Left hindlimb (tissue), 1 donor: ENCODE data around the gene CNGA4.

ENCODE experiments used
- DNase-seq: peaks from one replicate; pipeline ENCODE4 v3.0.0-alpha.2; 2018

CNGA4 gene, protein sequence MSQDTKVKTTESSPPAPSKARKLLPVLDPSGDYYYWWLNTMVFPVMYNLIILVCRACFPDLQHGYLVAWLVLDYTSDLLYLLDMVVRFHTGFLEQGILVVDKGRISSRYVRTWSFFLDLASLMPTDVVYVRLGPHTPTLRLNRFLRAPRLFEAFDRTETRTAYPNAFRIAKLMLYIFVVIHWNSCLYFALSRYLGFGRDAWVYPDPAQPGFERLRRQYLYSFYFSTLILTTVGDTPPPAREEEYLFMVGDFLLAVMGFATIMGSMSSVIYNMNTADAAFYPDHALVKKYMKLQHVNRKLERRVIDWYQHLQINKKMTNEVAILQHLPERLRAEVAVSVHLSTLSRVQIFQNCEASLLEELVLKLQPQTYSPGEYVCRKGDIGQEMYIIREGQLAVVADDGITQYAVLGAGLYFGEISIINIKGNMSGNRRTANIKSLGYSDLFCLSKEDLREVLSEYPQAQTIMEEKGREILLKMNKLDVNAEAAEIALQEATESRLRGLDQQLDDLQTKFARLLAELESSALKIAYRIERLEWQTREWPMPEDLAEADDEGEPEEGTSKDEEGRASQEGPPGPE

DNA sequence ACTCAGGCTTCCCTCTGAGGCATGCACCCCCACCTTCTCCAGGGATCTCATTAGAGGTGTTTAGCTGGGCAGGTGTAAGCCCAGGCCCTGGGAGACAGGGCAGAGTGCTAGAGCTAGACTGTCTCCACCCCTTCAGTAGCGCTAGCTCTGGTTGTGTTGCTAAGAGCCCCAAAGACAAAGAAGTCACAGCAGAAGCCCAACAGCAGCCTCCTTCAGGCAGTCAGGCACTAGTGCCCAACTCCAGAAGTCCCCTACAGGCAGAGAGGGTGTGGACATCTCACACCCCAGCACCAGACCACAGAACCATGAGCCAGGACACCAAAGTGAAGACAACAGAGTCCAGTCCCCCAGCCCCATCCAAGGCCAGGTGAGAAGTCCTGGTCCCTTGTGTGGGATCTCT lies at the start of gene CNGA4:
CNGA4 (plus strand) TSS at position 188 of the 400 bp plus-strand sequence; CDS start at position 306, 118 bp downstream.
- no peak for DNase-seq

DNA sequence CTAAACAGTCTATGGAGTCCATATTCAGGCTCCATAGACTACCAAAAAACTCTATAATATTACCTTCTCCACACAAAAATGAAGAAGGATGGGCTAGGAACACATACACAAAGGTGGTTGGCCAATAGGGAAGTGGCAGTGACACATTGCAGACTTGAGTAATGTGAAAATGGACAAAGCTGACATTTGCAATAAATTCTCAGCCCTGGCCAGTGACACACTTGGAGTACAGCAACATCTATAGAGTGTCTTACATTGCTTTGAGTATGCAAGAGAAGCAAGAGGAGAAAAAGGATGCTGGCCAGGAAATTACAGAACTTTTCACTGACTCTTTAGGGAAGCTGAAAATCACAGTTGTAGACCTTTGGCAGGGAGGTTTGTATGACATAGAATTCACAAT lies 47.1 kb upstream of the CNGA4 start:
- DNase-seq, result no peak

DNA sequence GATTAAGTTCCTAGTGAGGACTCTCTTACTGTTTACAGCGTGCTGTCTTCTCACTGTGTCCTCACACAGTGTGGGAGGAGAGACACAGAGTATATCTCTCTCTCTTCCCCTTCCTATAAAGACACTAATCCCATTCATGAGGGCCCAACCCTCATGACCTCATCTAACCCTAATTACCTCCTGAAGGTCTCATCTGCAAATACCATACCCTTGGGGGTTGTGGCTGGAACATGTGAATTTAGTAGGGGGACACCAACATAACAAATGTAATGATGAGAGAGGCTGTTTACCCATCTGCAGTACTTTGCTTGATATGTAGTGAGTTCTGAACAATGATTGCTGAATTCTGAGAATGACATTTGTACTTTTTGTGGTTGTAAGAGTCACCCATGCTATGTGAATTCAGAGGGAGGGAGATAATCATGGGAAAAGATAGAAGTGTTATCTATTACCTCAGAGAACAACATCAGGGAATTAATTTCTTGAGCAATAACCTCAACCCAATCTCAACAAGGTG lies 44.8 kb upstream of the CNGA4 start:
- no peak for DNase-seq

DNA sequence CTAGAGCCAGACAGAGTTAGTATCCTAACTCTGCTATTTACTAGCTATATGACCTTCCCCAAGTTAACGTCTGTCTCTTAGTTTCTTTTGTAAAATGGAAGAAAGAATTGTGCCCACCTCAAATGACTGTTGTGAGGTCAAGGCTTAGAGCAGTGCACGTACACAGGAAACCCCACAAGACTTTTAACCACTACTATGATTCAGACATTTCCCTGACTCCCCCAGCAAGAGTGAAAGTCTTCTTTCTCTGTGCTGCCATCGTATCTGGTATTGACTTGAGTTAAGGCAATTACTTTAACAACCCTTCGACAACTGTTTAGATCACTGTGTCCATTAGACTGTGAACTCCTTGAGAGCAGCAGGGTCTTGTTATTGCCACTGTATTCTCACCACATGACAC lies 42.5 kb upstream of the CNGA4 start:
- no peak for DNase-seq

- no peak for DNase-seq
Measured at GRCh38 chr11:6197466-6198200, 41.3 kb upstream of the CNGA4 start.

DNA sequence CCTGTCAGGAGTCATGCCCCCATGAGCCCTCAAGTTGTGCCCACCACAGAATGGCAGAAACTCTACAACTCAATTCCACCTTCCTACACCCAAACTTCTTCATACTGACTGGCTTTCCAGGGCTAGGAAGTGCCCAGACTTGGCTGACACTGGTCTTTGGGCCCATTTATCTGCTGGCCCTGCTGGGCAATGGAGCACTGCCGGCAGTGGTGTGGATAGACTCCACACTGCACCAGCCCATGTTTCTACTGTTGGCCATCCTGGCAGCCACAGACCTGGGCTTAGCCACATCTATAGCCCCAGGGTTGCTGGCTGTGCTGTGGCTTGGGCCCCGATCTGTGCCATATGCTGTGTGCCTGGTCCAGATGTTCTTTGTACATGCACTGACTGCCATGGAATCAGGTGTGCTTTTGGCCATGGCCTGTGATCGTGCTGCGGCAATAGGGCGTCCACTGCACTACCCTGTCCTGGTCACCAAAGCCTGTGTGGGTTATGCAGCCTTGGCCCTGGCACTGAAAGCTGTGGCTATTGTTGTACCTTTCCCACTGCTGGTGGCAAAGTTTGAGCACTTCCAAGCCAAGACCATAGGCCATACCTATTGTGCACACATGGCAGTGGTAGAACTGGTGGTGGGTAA lies 39.6 kb upstream of the CNGA4 start, which contains the start of gene OR52W1:
OR52W1 (plus strand) TSS at position 51 of the 637 bp plus-strand sequence; CDS start at position 51, 0 bp downstream.
- DNase-seq, result no peak

GRCh38 chr11:6200975-6201374 lies 37.9 kb upstream of the CNGA4 start:
- DNase-seq, result no peak

GRCh38 chr11:6201481-6201880 lies 37.4 kb upstream of the CNGA4 start:
- DNase-seq, result no peak

DNA sequence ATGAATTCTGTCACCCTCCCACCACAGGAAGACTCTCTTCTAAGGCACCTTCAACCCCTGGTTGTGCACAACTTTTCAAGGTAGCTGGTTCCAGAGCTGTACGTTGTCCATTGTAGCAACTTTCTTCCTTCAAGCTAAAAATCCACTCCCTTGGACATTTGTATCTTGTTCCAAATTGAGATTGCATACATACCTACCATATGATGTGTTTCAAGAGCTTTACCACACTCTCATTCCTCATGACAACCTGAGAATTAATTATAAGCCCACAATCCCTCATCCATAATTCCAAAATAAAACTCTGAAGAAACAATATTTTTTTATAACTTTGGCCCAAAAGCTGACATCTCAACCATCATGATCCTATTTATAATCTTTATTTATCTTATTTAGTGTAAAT lies 36.8 kb upstream of the CNGA4 start:
- no peak for DNase-seq

DNA sequence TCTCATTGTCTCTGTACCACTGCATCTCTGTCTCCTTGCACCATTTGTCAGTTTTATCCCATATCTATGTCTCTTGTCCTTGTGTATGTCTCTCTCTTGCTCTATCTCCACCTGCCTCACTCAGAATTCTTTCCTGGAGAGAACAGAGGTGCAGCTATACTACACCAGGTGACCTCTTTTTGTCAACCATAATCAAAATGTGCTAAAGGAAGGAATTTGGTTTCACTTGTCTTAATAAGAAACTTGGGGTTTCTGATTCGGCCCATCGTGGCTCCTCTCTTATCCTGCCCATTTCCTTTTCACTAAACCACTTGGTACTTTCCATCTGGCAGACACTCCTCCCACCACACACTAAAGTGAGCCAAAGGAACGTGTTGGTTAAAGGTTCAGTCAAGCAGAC lies 35.6 kb upstream of the CNGA4 start:
- DNase-seq, result no peak

- no peak for DNase-seq
Measured at GRCh38 chr11:6204706-6205105, 34.2 kb upstream of the CNGA4 start.

DNA sequence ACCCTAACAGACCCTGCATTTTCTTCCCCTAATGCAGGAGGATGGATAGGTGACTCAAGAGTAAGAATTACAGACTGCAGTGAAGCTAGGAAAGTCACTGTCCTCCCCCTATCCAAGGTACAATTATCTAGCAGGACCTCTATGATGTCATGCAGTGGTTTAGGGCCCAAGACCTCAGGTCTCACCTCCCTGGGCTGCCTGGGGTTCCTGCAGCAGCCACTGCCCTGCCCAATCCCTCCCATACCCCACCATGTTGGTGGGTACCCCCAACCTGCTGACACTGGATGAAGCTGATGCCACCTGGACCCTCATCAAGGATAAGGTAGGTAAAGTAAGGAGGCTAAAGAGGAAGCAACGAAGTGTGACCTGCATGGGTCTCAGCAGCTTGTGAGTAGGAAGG lies 33.5 kb upstream of the CNGA4 start, which contains the start of gene C11orf42:
C11orf42 (plus strand) TSS at position 192 of the 400 bp plus-strand sequence; CDS start at position 251, 59 bp downstream.
- no peak for DNase-seq

- no peak for DNase-seq
Measured at GRCh38 chr11:6206456-6207180, 32.3 kb upstream of the CNGA4 start.

- DNase-seq, result no peak
Measured at GRCh38 chr11:6209801-6210200, 29.1 kb upstream of the CNGA4 start.

DNA sequence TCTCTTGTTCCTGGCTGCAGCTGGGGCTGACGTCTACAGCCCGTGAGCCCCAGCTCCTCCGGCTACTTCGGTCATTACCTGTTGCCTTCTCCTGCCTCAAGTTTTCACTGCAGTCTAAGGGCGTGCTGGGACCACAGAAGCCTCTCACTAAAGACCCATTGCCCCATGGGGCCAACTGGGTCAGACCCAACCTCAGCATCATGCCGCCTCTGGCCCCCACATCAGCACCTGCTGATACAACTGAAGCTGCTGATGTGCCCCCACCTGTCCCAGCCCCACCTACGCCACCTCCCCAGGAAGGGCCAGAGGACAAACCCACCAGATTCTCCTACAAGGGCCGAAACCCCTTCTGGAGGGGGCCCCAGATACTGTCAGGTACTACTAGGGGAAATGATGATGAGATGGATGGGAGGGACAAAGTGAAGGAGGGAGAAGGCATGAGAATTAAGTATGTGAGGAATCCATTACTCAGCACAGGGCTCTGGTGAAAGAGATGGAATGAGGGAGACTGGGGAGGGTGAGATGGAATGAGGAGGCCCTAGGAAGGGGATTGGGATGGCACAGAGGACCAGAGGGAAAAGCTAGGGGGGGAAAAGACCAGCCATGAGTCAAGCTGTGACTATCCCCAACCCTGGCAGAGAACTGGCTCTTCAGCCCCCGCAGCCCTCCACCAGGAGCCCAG lies 28.5 kb upstream of the CNGA4 start:
- no peak for DNase-seq

DNA sequence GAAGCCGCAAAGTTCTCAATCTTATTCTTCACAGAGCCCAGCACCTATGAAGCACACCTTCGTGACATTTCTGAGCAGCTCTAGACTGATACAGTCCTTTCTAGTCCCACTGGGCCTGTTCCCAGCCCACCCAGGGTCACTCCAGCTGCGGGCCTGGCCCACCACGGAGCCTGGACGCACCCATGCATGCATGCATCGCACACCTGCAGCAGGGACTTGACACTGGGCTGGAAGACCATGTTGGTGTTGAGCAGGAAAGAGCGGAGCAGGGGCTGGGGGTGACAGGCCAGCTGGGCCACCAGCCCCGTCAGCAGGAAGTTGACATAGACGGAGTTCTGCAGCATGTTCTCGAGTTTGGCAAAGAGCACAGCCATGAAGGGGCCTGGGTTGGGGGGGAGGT lies 24.4 kb upstream of the CNGA4 start:
- DNase-seq, result no peak

- DNase-seq, result no peak
Measured at GRCh38 chr11:6216501-6216900, 22.4 kb upstream of the CNGA4 start.

DNA sequence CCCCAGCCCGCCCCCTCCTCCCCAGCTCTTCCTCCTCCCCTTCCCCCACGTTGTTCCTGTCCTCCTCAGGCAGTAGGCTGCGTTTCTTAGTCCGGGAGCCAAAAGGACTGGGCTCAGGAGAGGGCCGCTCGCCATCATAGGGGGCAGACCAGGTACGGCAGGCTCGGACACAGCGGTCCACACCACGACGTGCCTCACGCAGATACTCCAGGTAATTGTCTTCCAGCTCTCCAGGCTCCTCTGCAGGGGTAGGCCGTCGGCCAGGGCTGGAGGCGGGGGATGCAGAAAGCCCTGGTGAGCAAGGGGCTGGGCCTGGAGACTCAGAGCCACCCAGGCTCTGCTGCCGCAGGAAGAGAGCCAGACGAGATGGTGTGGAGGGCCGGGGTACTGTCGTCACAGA lies 21.2 kb upstream of the CNGA4 start:
- no peak for DNase-seq

DNA sequence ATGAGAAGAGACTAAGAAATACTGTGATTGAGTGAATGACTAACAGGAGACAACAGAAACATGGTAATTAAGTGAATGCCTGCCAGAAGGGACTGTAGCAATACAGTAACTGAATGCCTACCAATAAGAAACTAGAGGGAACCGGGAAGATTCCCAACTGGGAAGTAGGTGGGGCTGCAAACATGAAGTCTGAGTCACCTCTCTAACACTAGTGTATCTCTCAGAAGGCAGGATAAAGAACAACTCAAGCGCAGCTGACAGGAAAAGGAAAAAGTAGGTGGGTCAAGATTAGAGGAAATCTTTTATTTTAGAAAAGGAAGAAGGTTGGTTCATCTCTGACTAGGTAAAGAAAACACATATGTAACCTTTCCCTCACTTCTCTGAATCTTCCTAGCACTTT lies 19.5 kb upstream of the CNGA4 start:
- no peak for DNase-seq

GRCh38 chr11:6223854-6224253 lies 15.0 kb upstream of the CNGA4 start:
- no peak for DNase-seq

- DNase-seq, result no peak
Measured at GRCh38 chr11:6224421-6224820, 14.5 kb upstream of the CNGA4 start.

GRCh38 chr11:6225024-6225423 lies 13.9 kb upstream of the CNGA4 start:
- DNase-seq, result no peak
